ENCODE results near the gene TPRG1L. TPM values are rescaled to one million over a fixed set of nuclear protein-coding genes. Genes with fewer than 3 reads are reported as not detected.

Gene TPRG1L
- total and polyA plus RNA-seq, 10 of the 15 experiments (the other 5 are each of a cell fraction or from before 2014, with no cell fraction given) = 1.5 to 16.5 (median 8.0) TPM

DNA sequence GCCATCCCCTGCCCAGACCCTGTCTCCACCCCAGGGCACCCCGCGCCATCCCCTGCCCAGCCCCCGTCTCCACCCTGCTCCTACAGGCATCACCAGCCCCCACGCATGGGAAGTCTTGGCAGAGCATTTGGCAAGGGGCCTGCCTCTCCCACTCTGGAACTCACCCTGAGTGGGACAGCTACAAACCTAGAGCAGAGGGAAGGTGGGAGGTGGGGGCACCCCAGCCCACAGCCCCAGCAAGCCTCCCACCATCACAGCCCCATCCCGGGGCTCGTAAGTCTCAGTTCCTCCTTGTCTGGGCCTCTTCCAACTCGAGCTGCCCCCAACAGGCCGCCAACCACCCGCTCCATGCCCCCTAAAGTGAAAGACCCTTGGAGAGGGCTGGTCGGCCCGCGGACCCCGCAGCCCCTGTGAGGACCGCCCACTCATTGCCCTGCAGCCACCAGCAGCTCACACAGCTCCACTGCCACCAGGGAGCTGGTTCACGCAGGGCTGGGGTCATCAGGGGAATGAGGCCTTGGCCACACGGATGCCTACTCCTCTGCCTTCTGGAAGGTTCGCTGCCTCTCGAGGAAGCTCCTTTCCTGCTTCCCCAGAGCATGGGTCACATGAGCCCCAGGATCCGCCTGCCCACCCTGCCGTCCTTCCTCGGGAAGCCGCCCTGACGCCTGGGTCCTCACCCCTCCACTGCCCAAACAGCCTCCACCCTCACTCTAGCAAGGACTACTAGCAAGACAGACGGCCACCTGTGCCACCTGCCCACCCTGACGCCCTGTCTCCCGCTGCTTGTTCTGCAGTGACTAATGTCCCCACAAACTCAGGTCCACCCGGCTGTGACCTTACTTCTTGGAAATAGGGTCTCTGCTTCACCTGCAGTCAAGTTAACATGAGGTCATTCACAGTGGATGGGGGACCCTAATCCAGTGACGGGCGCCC is 27.9 kb upstream of the TPRG1L start:
- 25% methylated on average over 27 of the region's 29 CpGs for WGBS (ENCODE audit: insufficient coverage, insufficient replicate concordance, low lambda C conversion rate, missing lambda C conversion rate)
- H3K4me3 ChIP-seq = no peak overlapping the region
- H3K79me2 ChIP-seq (ENCODE audit: control insufficient read depth, insufficient read depth, low read length) = no peaks in the 10 kb centered on the region
- H3K9ac ChIP-seq (ENCODE audit: control insufficient read depth, insufficient read depth, low read length) = no peak overlapping the region
- no peak overlapping the region for H3K27ac ChIP-seq (ENCODE audit: control insufficient read depth, insufficient read depth)
- no peak for FAIRE-seq
- BruUV-seq (replicated peaks) = no TSS peak
- DNase-seq (ENCODE audit: low read depth, low spot score) = no peak
- no peak for ATAC-seq
- no peaks in the 10 kb centered on the region for H4K20me1 ChIP-seq (ENCODE audit: control insufficient read depth, insufficient read depth)
- H2AFZ ChIP-seq (ENCODE audit: control insufficient read depth, low read depth, low read length) = no peak overlapping the region
- SMC1A ChIA-PET (ENCODE audit: uncharacterized antibody, unreplicated experiment) = no interaction called here
- H3K4me1 ChIP-seq (ENCODE audit: control insufficient read depth, insufficient read depth, low read length) = 0 out of 2 replicates have a peak, but pooled peaks cover 4% of the 10 kb centered on the region
- POLR2A ChIA-PET = no interaction called here
- H3K36me3 ChIP-seq (ENCODE audit: control insufficient read depth in 2 of 2, insufficient read depth in 2 of 2, low read length in 1 of 2) = no peaks in the 10 kb centered on the region
- CTCF ChIA-PET = no interaction called here
- in situ Hi-C loops (cut with MboI) (no loop called here), intact Hi-C loops (cut with micrococcal nuclease; ENCODE audit: unreplicated experiment) (no loop called here)
- no peak overlapping the region for H3K4me2 ChIP-seq (ENCODE audit: control insufficient read depth, insufficient read depth)
- H3K9me3 ChIP-seq (replicated peaks; ENCODE audit: control insufficient read depth, insufficient read depth, low read length) = no peaks in the 10 kb centered on the region
- TF ChIP-seq SPI1 (IDR thresholded peaks at IDR 0.05; ENCODE audit: borderline replicate concordance, insufficient read depth, low read depth, low read length) (peak; percentile 15; the same call in 1 of the 2 replicates), ESRRA (IDR thresholded peaks at IDR 0.05; ENCODE audit: low read length) (no peak)
- H3K27me3 ChIP-seq (replicated peaks in 1 of 2; ENCODE audit: control insufficient read depth in 2 of 2, insufficient read depth in 2 of 2, low read length in 1 of 2) = peaks cover 0 to 1% of the 10 kb centered on the region in 2 experiments; a peak in 3 of 4 replicates
- RAD21 ChIA-PET (ENCODE audit: unreplicated experiment) = interaction anchor here (1.5 kb wide), 1 partner anchor 22 kb away, joined by 3 read pairs; no protein-coding TSS in a partner anchor

DNA sequence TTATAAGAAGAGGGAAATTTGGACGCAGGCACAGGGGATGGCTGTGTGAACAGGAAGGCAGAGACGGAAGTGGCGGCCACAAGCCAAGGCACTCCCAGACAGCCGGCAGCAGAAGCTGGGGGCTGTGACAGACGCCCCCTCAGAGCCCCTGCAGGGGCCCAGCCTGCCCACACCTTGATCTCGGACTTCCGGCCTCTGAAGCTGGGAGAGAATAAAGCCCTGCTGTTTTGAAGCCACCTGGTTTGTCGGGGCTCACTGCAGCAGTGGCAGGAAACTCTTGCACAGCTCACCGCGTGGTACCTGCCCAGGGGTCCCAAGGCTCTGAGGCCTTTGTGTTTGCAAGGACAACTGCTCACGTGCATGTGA is 27.2 kb upstream of the TPRG1L start:
- H3K4me3 ChIP-seq = no peak overlapping the region

More for the DNA sequence above, 27.2 kb upstream of the TPRG1L start:
- Histone ChIP-seq H3K9ac (ENCODE audit: control insufficient read depth, insufficient read depth, low read length) (no peak overlapping the region), H3K79me2 (ENCODE audit: control insufficient read depth, insufficient read depth, low read length) (no peaks in the 10 kb centered on the region), H3K4me1 (ENCODE audit: control insufficient read depth, insufficient read depth, low read length) (0 out of 2 replicates have a peak, but pooled peaks cover 4% of the 10 kb centered on the region), H4K20me1 (ENCODE audit: control insufficient read depth, insufficient read depth) (no peaks in the 10 kb centered on the region), H3K4me2 (ENCODE audit: control insufficient read depth, insufficient read depth) (no peak overlapping the region), H2AFZ (ENCODE audit: control insufficient read depth, low read depth, low read length) (no peak overlapping the region), H3K27ac (ENCODE audit: control insufficient read depth, insufficient read depth) (no peak overlapping the region), H3K27me3 (replicated peaks in 1 of 2; ENCODE audit: control insufficient read depth in 2 of 2, insufficient read depth in 2 of 2, low read length in 1 of 2) (peaks cover 0 to 1% of the 10 kb centered on the region in 2 experiments; a peak in 3 of 4 replicates), H3K9me3 (replicated peaks; ENCODE audit: control insufficient read depth, insufficient read depth, low read length) (no peaks in the 10 kb centered on the region), H3K36me3 (ENCODE audit: control insufficient read depth in 2 of 2, insufficient read depth in 2 of 2, low read length in 1 of 2) (no peaks in the 10 kb centered on the region)
- ChIA-PET SMC1A (ENCODE audit: uncharacterized antibody, unreplicated experiment) (no interaction called here), RAD21 (ENCODE audit: unreplicated experiment) (interaction anchor here (1.5 kb wide), 1 partner anchor 21 kb away, joined by 3 read pairs; no protein-coding TSS in a partner anchor), CTCF (no interaction called here), POLR2A (no interaction called here)
- TF ChIP-seq BACH1 (IDR thresholded peaks at IDR 0.05; ENCODE audit: borderline replicate concordance) (no peak), EGR1 (IDR thresholded peaks at IDR 0.05; ENCODE audit: borderline replicate concordance in 1 of 2, low read depth in 2 of 2, low read length in 2 of 2) (peak in 1 of 2 experiments; percentile 47; a peak in 2 of 3 replicates), ZBED1 (IDR thresholded peaks at IDR 0.05; ENCODE audit: borderline replicate concordance) (no peak)
- in situ Hi-C loops (cut with MboI) = no loop called here
- no TSS peak for BruUV-seq (replicated peaks)
- intact Hi-C loops (cut with micrococcal nuclease; ENCODE audit: unreplicated experiment) = no loop called here
- FAIRE-seq (no peak), DNase-seq (ENCODE audit: low read depth, low spot score) (no peak), ATAC-seq (peak; percentile 41)
- WGBS (ENCODE audit: insufficient coverage, insufficient replicate concordance, low lambda C conversion rate, missing lambda C conversion rate) = 3% methylated on average over 11 of the region's 11 CpGs

Data from GM12878 (cell line).